ENCODE data around the gene DPP8.
"Not testable (repeated sequence)": the region's sequence is repeated elsewhere in the genome, so short reads cannot be mapped to it uniquely, and the experiment has no call there.

Gene DPP8

DNA sequence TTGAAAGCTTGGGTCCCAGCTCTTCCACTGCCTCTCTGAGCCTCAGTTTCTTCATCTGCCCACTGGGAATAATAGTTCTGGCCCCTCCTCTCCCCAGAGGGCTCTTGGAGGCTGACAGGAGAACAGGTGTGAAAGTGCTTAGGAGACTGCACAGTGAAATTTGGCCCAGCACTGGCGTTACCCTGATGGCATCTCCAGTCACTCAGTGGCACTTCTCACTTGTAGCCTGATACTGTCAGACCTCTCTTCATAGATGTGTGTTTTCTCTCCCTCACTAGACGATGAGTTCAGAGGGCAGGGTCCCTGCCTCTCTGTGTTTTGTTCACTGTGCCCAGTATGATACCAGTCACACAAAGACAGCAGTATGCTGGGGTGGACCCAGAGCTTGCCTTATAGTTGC, 117.5 kb downstream of the DPP8 start:
- no peak overlapping the region for H3K4me3 ChIP-seq (ENCODE audit: low read length)
- H3K4me2 ChIP-seq (ENCODE audit: low read length): no peak overlapping the region
- H3K9me3 ChIP-seq (ENCODE audit: insufficient read depth, low read length): no peaks in the 10 kb centered on the region
- H3K79me2 ChIP-seq (ENCODE audit: low read length): no peaks in the 10 kb centered on the region
- no peaks in the 10 kb centered on the region for H3K36me3 ChIP-seq (replicated peaks; ENCODE audit: low read depth, low read length)
- H3K27me3 ChIP-seq (ENCODE audit: low read depth, low read length): peaks cover 39% of the 10 kb centered on the region
- TF ChIP-seq, protein P1, sequence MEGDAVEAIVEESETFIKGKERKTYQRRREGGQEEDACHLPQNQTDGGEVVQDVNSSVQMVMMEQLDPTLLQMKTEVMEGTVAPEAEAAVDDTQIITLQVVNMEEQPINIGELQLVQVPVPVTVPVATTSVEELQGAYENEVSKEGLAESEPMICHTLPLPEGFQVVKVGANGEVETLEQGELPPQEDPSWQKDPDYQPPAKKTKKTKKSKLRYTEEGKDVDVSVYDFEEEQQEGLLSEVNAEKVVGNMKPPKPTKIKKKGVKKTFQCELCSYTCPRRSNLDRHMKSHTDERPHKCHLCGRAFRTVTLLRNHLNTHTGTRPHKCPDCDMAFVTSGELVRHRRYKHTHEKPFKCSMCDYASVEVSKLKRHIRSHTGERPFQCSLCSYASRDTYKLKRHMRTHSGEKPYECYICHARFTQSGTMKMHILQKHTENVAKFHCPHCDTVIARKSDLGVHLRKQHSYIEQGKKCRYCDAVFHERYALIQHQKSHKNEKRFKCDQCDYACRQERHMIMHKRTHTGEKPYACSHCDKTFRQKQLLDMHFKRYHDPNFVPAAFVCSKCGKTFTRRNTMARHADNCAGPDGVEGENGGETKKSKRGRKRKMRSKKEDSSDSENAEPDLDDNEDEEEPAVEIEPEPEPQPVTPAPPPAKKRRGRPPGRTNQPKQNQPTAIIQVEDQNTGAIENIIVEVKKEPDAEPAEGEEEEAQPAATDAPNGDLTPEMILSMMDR (IDR thresholded peaks at IDR 0.05; ENCODE audit: low read depth, low read length): no peak
- no peak for TF ChIP-seq EZH2phosphoT487 (IDR thresholded peaks at IDR 0.05; ENCODE audit: low read depth)
- H3K9ac ChIP-seq (ENCODE audit: low read length): no peak overlapping the region
- H3K27ac ChIP-seq (ENCODE audit: low read length): no peak overlapping the region
- no peak overlapping the region for H2AFZ ChIP-seq (ENCODE audit: low read depth, low read length)
- H3K4me1 ChIP-seq (ENCODE audit: low read length): peaks cover 5% of the 10 kb centered on the region
- no peaks in the 10 kb centered on the region for H4K20me1 ChIP-seq (ENCODE audit: insufficient read depth, low read length)

DNA sequence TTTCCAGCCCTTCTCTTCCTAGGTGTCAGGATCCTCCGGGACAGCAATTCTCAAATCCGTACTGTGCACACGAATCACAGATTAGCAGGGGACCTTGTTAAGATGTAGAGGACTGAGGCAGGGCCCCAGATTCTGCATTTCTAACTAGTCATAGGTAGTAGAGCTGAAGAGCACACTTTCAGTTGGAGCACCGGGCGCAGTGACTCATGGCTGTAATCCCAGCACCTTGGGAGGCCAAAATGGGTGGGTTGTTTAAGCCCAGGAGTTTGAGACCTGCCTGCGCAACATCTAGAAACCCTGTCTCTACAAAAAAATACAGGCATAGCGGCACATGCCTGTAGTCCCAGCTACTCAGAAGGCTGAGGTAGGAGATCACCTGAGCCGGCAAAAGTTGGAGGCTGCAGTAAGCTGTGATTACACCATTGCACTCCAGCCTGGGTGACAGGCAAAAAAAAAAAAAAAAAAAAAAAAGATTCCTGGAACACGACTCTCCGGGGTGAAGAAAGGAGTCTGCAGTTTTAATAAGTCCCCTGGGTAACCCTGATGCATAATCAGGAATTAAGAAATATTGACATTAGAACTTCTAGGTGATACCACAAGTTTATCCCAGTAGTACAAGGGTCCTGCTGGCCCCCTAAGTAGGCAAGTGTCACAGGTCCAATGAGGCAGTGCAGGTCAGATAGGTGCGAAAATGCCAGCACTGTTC, 118.3 kb downstream of the DPP8 start:
- Histone ChIP-seq H3K9me3 (ENCODE audit: insufficient read depth, low read length) (no peaks in the 10 kb centered on the region), H3K27ac (ENCODE audit: low read length) (no peak overlapping the region), H3K4me2 (ENCODE audit: low read length) (no peak overlapping the region), H3K27me3 (ENCODE audit: low read depth, low read length) (peaks cover 34% of the 10 kb centered on the region), H3K36me3 (replicated peaks; ENCODE audit: low read depth, low read length) (no peaks in the 10 kb centered on the region), H3K4me1 (ENCODE audit: low read length) (peaks cover 5% of the 10 kb centered on the region), H3K4me3 (ENCODE audit: low read length) (no peak overlapping the region), H3K9ac (ENCODE audit: low read length) (no peak overlapping the region), H2AFZ (ENCODE audit: low read depth, low read length) (no peak overlapping the region), H3K79me2 (ENCODE audit: low read length) (no peaks in the 10 kb centered on the region), H4K20me1 (ENCODE audit: insufficient read depth, low read length) (no peaks in the 10 kb centered on the region)
- TF ChIP-seq EZH2phosphoT487 (IDR thresholded peaks at IDR 0.05; ENCODE audit: low read depth): no peak
- TF ChIP-seq, protein P1 (IDR thresholded peaks at IDR 0.05; ENCODE audit: low read depth, low read length): no peak

DNA sequence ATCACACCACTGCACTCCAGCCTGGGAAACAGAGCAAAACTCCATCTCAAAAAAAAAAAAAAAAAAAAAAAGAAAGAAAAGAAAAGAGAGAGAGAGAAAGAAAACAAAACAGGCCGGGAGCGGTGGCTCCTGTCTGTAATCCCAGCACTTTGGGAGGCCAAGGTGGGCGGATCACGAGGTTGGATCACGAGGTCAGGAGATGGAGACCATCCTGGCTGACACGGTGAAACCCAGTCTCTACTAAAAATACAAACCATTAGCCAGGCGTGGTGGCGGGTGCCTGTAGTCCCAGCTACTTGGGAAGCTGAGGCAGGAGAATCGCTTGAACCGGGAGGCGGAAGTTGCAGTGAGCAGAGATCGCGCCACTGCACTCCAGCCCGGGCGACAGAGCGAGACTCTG, 119.0 kb downstream of the DPP8 start:
- not testable (repeated sequence) for H3K4me2 ChIP-seq (ENCODE audit: low read length); H3K9ac ChIP-seq (ENCODE audit: low read length); H3K27ac ChIP-seq (ENCODE audit: low read length); H3K36me3 ChIP-seq (replicated peaks; ENCODE audit: low read depth, low read length); H2AFZ ChIP-seq (ENCODE audit: low read depth, low read length); H3K4me3 ChIP-seq (ENCODE audit: low read length); H3K79me2 ChIP-seq (ENCODE audit: low read length); H3K9me3 ChIP-seq (ENCODE audit: insufficient read depth, low read length); H4K20me1 ChIP-seq (ENCODE audit: insufficient read depth, low read length); H3K4me1 ChIP-seq (ENCODE audit: low read length)
- peaks cover 29% of the 10 kb centered on the region for H3K27me3 ChIP-seq (ENCODE audit: low read depth, low read length)

DNA sequence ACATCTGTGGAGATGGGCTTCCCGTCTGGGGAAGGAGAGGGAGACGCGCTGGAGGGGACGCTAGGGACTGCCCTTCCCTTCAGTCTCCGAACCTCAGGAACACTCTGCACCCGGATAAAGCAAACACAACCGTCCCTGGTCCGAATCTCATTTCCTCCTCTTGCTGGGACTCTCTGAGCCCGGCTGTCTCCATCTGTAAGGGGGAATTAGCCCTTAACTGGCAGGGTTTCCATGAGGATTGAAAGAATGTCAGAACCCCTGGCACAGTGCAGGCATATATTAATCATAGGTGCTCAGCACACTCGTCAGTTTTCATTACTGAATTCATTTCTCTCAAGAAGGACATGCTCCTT, 120.5 kb downstream of the DPP8 start:
- Histone ChIP-seq H3K9me3 (ENCODE audit: insufficient read depth, low read length) (no peaks in the 10 kb centered on the region), H3K27ac (ENCODE audit: low read length) (no peak overlapping the region), H4K20me1 (ENCODE audit: insufficient read depth, low read length) (no peaks in the 10 kb centered on the region), H3K4me1 (ENCODE audit: low read length) (peaks cover 5% of the 10 kb centered on the region), H3K4me2 (ENCODE audit: low read length) (no peak overlapping the region), H3K27me3 (ENCODE audit: low read depth, low read length) (peaks cover 33% of the 10 kb centered on the region), H3K4me3 (ENCODE audit: low read length) (no peak overlapping the region), H3K9ac (ENCODE audit: low read length) (no peak overlapping the region), H2AFZ (ENCODE audit: low read depth, low read length) (no peak overlapping the region), H3K36me3 (replicated peaks; ENCODE audit: low read depth, low read length) (no peaks in the 10 kb centered on the region), H3K79me2 (ENCODE audit: low read length) (no peaks in the 10 kb centered on the region)
- TF ChIP-seq EZH2phosphoT487 (IDR thresholded peaks at IDR 0.05; ENCODE audit: low read depth): no peak
- TF ChIP-seq, protein P1 (IDR thresholded peaks at IDR 0.05; ENCODE audit: low read depth, low read length): no peak
